ENCODE results near the gene SLC37A1.

Gene SLC37A1

DNA sequence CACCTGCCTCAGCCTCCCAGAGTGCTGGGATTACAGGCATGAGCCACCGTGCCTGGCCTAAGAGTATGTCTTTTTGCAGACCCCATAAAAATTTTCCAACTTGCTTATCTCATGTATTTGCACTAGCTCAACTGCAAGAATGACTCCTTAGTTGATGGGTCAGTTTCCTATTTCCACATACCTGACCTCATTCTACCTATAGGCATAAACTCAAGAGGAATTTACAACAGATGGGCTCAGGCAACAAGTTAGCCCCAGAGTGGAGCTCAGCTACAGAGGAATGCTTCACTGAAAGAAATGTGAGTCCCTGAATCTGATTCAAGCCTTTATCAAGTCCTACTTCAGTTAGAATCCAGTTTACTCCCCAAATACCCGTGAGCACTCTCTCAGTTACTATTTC, 5.3 kb upstream of the SLC37A1 start:
- Histone ChIP-seq H3K4me1 (ENCODE audit: control insufficient read depth, insufficient read depth, low read length, poor library complexity, severe bottlenecking) (no peaks in the 10 kb centered on the region), H3K9me3 (ENCODE audit: control insufficient read depth, low read length) (no peaks in the 10 kb centered on the region), H3K27ac (ENCODE audit: low read depth, low read length, severe bottlenecking) (no peak overlapping the region), H3K36me3 (ENCODE audit: control insufficient read depth, insufficient read depth, low read length) (no peaks in the 10 kb centered on the region), H3K4me3 (ENCODE audit: extremely low read depth, insufficient read depth, low read length, poor library complexity, severe bottlenecking) (no peak overlapping the region)
- 76 to 89% methylated on average over 1 to 2 of the region's 2 CpGs for WGBS, 2 experiments (ENCODE audit: insufficient coverage in 2 of 2)

DNA sequence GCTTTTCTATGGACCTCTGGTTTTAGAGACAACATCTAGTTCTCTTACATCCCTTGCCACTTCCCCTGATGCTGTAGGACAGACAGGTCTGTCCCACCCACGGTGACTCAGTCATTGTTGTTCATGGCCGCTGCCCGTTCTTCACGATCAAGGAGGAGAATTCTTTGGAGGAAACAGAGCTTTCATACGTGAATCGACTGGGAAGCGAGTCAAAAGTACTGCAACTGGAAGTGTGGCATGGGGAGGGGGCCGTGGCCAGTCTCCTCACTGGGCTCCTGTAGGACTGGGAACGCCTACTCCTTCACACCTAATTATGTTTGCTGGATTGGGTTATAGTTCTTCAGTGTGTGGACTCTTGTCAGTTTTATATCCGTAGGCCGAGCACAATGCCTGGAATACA, 4.4 kb upstream of the SLC37A1 start:
- Histone ChIP-seq H3K9me3 (ENCODE audit: control insufficient read depth, low read length) (no peaks in the 10 kb centered on the region), H3K36me3 (ENCODE audit: control insufficient read depth, insufficient read depth, low read length) (no peaks in the 10 kb centered on the region), H3K27ac (ENCODE audit: low read depth, low read length, severe bottlenecking) (no peak overlapping the region), H3K4me1 (ENCODE audit: control insufficient read depth, insufficient read depth, low read length, poor library complexity, severe bottlenecking) (no peaks in the 10 kb centered on the region), H3K4me3 (ENCODE audit: extremely low read depth, insufficient read depth, low read length, poor library complexity, severe bottlenecking) (no peak overlapping the region)
- WGBS, 2 experiments (ENCODE audit: insufficient coverage in 2 of 2): 53 to 71% methylated on average over 5 of the region's 11 CpGs

DNA sequence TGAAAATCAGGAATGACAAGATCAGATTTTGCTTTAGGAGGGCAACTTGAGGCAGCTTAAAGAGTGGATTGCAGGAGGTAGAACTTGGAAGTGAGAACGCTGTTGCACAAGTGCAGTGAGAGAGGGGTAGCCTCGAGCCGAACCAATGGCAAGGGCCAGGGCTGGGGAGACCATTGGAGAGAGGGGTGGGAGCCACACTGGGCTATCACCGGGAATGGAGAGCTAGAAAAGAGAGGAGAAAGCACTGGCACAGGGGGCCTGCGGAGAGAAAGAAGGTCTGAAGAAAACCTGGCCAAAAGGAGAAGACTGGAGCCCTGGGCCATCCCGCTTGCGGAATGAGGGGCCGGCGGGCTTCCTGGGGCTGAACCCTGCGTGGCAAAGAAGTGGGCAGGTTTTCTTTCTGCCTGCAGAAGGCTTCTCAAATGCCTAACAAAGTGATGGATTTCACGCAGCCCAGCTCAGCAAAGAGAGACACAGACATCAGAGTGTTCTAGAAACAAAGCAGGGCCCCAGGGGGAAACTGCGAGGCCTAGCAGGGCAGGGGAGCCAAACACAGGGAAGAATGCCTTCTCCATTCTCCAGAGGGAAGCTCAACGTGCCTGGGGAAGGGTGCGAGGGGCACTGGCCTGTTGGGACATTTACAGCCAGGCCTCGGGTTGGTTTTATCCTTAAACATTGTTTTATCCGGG, 1.2 kb upstream of the SLC37A1 start:
- Histone ChIP-seq H3K27ac (ENCODE audit: low read depth, low read length, severe bottlenecking) (no peak overlapping the region), H3K4me3 (ENCODE audit: extremely low read depth, insufficient read depth, low read length, poor library complexity, severe bottlenecking) (no peak overlapping the region), H3K36me3 (ENCODE audit: control insufficient read depth, insufficient read depth, low read length) (no peaks in the 10 kb centered on the region), H3K4me1 (ENCODE audit: control insufficient read depth, insufficient read depth, low read length, poor library complexity, severe bottlenecking) (peaks cover 14% of the 10 kb centered on the region), H3K9me3 (ENCODE audit: control insufficient read depth, low read length) (no peaks in the 10 kb centered on the region)
- WGBS, 2 experiments (ENCODE audit: insufficient coverage in 2 of 2): 78 to 82% methylated on average over 16 of the region's 16 CpGs

DNA sequence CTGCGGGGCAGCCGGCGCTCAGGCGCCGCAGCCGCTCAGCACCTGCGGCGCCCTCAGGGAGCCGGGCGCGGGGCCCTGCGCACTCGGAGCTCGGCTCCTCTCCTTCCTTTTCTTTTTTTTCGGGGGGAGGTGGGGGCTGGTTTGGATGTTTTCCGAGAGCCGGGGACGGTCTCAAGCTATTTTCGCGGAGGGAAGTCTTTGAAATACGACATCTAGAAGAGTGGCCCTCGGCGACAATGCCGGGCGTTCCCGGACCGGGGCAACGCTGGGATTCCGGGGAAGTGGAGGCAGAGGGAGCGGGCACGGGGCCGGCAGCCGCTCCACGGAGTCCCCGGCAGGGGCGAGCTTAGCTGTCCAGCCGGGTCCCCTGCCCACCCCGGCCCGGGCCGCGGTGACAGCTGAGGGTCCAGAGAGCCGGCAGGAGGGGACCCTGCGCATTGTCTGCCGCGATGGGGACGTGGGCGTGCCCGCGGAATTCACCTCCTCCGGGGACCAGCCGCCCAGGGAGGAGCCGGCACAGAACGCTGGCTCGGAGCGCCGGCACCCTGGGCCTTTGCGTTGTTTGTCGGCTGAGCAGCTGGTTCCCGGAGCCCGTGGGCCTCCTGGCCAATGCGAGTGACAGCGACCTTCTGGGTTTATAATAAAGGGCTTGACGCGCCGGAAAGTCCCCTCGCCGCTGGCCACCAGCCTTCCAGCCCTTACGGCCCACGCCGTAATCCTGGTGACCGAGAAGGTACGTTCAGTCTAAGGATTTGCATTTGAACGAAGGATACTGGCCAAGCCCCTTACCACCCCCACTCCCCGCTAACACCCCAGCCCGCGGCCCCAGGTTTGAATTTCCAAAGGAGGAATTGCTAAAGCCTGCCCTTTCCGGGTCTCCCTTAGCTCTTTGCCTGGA, 582 bp downstream of the SLC37A1 start:
- no peaks in the 10 kb centered on the region for H3K36me3 ChIP-seq (ENCODE audit: control insufficient read depth, insufficient read depth, low read length)
- H3K9me3 ChIP-seq (ENCODE audit: control insufficient read depth, low read length): no peaks in the 10 kb centered on the region
- H3K4me1 ChIP-seq (ENCODE audit: control insufficient read depth, insufficient read depth, low read length, poor library complexity, severe bottlenecking): peaks cover 22% of the 10 kb centered on the region
- H3K4me3 ChIP-seq (ENCODE audit: extremely low read depth, insufficient read depth, low read length, poor library complexity, severe bottlenecking): peak overlapping the region; percentile 52
- 0 to 1% methylated on average over 44 to 55 of the region's 77 CpGs for WGBS, 2 experiments (ENCODE audit: insufficient coverage in 2 of 2)
- no peak overlapping the region for H3K27ac ChIP-seq (ENCODE audit: low read depth, low read length, severe bottlenecking)

DNA sequence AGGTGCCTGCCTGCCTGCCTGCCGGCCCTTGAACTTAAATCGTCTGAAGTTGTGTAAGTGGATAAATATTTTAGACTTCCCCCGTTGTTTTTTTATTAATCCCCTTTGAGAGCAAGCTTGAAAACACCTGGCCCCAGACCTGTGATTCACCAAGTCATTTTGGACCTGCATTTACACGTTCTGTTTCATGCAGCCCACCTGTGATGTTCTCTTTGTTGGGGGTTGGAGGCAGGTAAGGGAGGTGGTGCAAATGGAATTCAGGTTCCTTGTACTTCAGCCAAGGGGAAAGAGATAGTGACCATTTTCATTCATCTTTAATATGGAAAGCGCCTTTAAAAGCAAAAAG, 1.2 kb downstream of the SLC37A1 start:
- WGBS, 2 experiments (ENCODE audit: insufficient coverage in 2 of 2): 7 to 14% methylated on average over 1 to 2 of the region's 5 CpGs
- peaks cover 22% of the 10 kb centered on the region for H3K4me1 ChIP-seq (ENCODE audit: control insufficient read depth, insufficient read depth, low read length, poor library complexity, severe bottlenecking)
- no peak overlapping the region for H3K27ac ChIP-seq (ENCODE audit: low read depth, low read length, severe bottlenecking)
- H3K36me3 ChIP-seq (ENCODE audit: control insufficient read depth, insufficient read depth, low read length): no peaks in the 10 kb centered on the region
- H3K9me3 ChIP-seq (ENCODE audit: control insufficient read depth, low read length): no peaks in the 10 kb centered on the region
- peak overlapping the region; percentile 52 for H3K4me3 ChIP-seq (ENCODE audit: extremely low read depth, insufficient read depth, low read length, poor library complexity, severe bottlenecking)

DNA sequence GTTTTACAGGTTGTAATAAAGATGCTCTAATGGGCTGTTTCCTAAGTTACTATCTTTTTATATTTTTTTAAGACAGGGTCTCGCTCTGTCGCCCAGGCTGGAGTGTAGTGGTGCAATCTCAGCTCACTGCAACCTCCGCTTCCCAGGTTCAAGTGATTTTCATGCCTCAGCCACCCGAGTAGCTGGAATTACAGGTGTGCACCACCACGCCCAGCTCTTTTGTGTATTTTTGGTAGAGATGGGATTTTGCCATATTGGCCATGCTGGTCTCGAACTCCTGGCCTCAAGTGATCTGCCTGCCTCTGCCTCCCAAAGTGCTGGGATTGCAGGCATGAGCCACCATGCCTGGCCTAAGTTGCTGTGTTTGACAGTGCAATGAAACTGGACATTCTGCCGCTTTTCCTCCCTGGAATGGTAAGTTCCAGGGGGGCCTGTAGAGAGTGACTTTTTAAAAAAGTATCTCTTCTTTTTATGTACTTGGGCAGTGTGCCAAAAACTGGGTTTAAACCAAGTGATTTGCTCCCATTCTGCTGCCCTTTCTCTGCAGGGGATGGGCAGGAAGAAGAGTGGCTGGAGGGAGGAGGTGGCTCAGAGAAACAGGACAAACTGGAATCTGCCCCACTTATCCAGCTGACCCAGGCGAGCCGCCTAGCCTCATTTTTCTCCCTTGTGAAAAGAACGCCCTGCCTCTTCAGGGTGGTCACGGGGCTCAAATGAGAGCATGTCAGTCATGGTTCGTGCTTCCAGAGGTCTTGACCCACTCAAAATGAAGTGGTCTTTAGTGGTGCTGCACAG, 2.3 kb downstream of the SLC37A1 start:
- Histone ChIP-seq H3K36me3 (ENCODE audit: control insufficient read depth, insufficient read depth, low read length) (no peaks in the 10 kb centered on the region), H3K4me3 (ENCODE audit: extremely low read depth, insufficient read depth, low read length, poor library complexity, severe bottlenecking) (no peak overlapping the region), H3K4me1 (ENCODE audit: control insufficient read depth, insufficient read depth, low read length, poor library complexity, severe bottlenecking) (peaks cover 22% of the 10 kb centered on the region), H3K27ac (ENCODE audit: low read depth, low read length, severe bottlenecking) (peak overlapping the region; percentile 43), H3K9me3 (ENCODE audit: control insufficient read depth, low read length) (no peaks in the 10 kb centered on the region)
- 84 to 86% methylated on average over 9 to 11 of the region's 12 CpGs for WGBS, 2 experiments (ENCODE audit: insufficient coverage in 2 of 2)

DNA sequence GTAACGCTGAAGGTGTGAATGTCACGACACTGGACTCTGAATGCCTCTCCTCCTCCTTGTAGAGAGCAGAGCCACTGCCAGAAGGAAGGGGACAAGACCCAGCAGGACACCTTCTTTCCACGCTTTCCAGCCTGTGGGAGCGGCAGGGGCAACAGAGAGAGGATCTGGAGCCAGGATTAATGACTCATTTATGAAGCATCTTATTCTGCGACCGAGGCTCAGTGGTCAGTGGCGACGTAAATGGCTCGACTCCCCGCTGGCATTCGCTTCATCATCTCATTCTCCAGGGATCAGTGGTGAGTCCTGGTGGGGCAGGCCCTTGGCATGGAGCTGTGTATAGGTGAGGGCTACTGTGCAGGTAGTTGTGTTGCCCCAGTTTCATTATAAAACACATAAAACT, 4.6 kb downstream of the SLC37A1 start:
- Histone ChIP-seq H3K9me3 (ENCODE audit: control insufficient read depth, low read length) (no peaks in the 10 kb centered on the region), H3K27ac (ENCODE audit: low read depth, low read length, severe bottlenecking) (no peak overlapping the region), H3K4me3 (ENCODE audit: extremely low read depth, insufficient read depth, low read length, poor library complexity, severe bottlenecking) (no peak overlapping the region), H3K36me3 (ENCODE audit: control insufficient read depth, insufficient read depth, low read length) (no peaks in the 10 kb centered on the region), H3K4me1 (ENCODE audit: control insufficient read depth, insufficient read depth, low read length, poor library complexity, severe bottlenecking) (peaks cover 22% of the 10 kb centered on the region)
- 80 to 86% methylated on average over 9 to 11 of the region's 11 CpGs for WGBS, 2 experiments (ENCODE audit: insufficient coverage in 2 of 2)

DNA sequence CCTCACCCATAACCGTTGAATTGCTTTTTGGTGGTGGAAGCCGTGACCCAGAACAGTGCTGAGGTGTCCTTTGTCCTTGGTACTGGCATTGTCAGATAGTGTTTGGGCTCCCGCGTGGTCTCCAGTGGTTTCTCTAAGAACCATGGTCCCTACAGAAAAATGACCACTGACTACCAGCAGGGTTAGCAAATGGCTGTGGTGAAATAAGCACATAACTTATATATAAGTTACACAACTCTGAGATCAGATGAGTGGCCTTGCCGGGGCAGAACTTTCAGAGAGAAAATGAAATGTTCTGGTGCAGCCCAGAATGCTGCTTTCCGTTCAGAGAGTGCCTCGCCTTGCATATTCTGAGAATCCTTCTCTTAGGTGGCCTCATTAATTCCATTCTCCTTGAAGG, 5.0 kb downstream of the SLC37A1 start:
- 93 to 97% methylated on average over 5 of the region's 7 CpGs for WGBS, 2 experiments (ENCODE audit: insufficient coverage in 2 of 2)
- Histone ChIP-seq H3K4me1 (ENCODE audit: control insufficient read depth, insufficient read depth, low read length, poor library complexity, severe bottlenecking) (peaks cover 22% of the 10 kb centered on the region), H3K4me3 (ENCODE audit: extremely low read depth, insufficient read depth, low read length, poor library complexity, severe bottlenecking) (no peak overlapping the region), H3K27ac (ENCODE audit: low read depth, low read length, severe bottlenecking) (no peak overlapping the region), H3K9me3 (ENCODE audit: control insufficient read depth, low read length) (no peaks in the 10 kb centered on the region), H3K36me3 (ENCODE audit: control insufficient read depth, insufficient read depth, low read length) (no peaks in the 10 kb centered on the region)

DNA sequence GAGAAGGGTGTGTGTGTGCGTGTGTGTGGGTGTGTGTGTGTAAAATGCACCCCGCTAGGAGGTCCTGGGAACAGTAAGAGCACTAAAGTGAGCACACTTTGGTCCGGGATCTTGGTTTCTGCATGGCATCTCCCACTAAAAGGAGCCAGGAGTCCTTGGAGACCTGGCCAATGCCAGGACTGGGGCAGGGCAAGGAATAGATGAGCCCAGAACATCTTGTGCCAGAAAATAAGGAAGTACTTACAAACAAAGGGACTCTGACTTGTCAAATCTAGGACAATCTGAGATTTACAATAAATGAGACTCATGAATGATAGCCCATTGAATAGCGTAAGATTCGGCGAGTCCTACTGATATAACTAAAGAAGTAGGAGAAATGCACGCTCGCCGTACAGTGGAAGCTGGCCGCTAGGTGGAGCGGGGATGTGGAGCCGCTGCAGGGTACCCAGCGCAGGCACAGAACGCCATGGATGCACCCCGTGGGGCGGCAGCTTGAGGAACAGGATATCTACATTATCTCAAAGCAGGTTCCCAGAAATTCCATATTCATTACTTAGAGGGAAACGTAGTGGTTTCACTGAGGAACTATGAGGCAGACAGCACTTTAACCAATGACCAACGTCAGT, 7.1 kb downstream of the SLC37A1 start:
- WGBS, 2 experiments (ENCODE audit: insufficient coverage in 2 of 2): 80 to 92% methylated on average over 13 to 17 of the region's 18 CpGs

DNA sequence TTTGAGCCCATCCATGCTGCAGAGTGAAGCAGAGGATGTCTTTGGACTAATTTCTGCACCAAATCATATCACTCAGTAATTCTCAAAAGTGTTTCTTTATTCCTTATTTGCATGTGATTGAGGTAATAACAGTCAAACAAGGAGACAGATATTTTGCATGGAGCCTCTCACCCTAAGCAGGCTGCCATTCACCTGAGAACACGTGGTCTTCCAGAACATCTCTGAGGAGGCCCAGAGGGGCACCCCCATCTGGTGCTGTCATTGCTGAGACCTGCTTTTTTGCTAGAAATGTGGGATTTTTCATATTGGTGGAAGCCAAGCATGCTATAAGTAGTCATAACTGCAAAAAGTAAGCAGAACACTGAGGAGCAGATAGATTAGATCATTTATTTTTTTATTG, 7.7 kb downstream of the SLC37A1 start:
- H3K4me3 ChIP-seq (ENCODE audit: extremely low read depth, insufficient read depth, low read length, poor library complexity, severe bottlenecking): no peak overlapping the region
- no peaks in the 10 kb centered on the region for H3K36me3 ChIP-seq (ENCODE audit: control insufficient read depth, insufficient read depth, low read length)
- peaks cover 28% of the 10 kb centered on the region for H3K4me1 ChIP-seq (ENCODE audit: control insufficient read depth, insufficient read depth, low read length, poor library complexity, severe bottlenecking)
- 83% methylated on average over 1 of the region's 1 CpG; no CpG with 5 or more reads in 1 of the 2 experiments for WGBS, 2 experiments (ENCODE audit: insufficient coverage in 2 of 2)
- H3K9me3 ChIP-seq (ENCODE audit: control insufficient read depth, low read length): no peaks in the 10 kb centered on the region
- H3K27ac ChIP-seq (ENCODE audit: low read depth, low read length, severe bottlenecking): no peak overlapping the region

More for the DNA sequence above, 7.1 kb downstream of the SLC37A1 start:
- Histone ChIP-seq H3K36me3 (ENCODE audit: control insufficient read depth, insufficient read depth, low read length) (no peaks in the 10 kb centered on the region), H3K9me3 (ENCODE audit: control insufficient read depth, low read length) (no peaks in the 10 kb centered on the region), H3K4me3 (ENCODE audit: extremely low read depth, insufficient read depth, low read length, poor library complexity, severe bottlenecking) (no peak overlapping the region), H3K27ac (ENCODE audit: low read depth, low read length, severe bottlenecking) (no peak overlapping the region), H3K4me1 (ENCODE audit: control insufficient read depth, insufficient read depth, low read length, poor library complexity, severe bottlenecking) (peaks cover 30% of the 10 kb centered on the region)
